HL-60/S4 (cell line): Measurements from ENCODE around the gene ZFP36L2.

Experiments
- in situ Hi-C: fragments of 300-500 bp; cut with MboI; formaldehyde crosslinking; loops from 2 replicates; pipeline ENCODE4 v1.14.3; 2022; ENCODE audit warnings: low sequenced_read_pairs

Gene ZFP36L2

DNA sequence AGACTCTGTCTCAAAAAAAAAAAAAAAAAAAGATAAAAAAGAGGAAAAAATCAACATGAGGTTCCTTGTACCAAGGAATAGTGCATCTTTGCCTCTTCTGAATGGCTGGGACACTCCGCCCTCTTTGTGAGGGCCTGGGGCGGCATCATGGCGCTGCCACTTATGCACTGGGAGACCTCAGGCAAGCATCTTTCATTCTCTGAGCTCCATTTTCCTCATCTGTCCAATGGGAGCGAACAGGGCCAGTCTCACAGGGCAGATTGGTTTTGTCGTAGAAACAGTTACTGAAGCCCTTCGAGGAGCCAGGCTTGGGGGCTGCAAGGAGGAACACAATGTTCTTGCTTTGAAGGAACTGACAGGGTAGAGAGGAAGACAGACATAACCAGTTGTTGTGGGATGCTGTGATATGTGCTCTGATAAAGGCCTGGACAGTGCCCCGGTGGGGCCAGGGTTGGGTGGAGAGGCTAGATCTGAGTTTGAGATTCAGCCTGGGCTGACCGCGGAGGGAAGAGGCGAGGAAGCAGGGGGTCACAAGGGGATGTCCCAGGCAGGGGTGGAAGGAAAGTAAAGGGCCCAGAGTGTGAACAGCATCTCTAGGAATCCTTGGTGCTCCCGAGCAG lies 14.1 kb downstream of the ZFP36L2 start:
- in situ Hi-C loops = no loop called here

DNA sequence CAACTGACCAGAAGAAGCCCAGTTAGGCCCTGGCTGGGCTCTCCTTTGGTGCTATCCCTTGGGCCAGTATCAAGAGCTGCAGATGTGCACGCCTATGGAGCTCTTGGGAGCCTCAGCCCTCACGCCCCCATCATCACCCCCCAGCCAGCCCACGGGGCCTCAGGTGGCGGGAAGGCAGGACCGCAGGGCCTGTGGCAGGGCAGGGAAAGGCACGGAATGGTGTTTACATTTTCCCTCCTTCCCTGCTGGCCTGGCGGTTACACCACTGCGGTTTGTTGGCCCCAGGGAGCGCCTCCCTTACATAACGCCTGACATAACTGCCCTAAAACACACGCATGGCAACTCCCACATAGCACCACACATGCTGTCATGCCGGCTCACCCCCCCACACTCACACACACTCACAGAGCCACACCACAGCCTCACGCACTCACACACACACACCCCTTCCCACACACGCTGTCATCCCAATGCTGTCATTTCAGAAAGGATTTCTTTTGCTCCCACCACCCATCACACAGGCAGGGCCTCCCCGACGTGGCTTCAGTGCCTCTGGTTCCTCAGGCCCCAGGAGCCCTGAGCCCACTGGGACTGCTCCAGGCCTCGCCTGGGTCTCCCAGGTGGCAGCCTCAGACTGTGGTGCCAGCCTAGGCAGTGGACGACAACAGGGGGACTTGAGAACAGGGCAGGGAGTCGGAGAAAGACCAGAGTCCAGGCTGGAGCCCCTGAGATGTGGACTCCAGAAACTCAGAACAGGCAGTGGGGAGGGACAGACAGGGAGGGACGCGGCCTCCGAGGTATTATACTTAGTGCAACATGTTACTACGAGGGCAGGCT lies 15.7 kb downstream of the ZFP36L2 start:
- in situ Hi-C loops = no loop called here

DNA sequence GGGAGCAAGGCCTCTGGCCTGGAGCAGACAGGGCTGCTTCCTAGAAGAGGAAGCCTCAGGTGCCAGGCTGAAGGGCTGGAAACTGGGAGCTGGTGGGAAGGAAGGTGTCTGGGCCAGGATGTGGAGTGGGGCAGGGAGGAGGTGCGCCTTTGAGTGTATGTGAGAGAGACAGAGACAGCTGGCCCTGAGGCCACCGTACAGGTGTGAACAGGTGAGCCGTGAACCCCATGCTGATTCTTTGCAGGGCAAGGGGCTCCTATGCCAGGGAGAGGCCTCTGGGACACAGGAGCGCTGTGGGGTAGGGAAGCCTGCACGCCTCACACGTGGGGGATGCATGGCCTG lies 16.3 kb downstream of the ZFP36L2 start:
- in situ Hi-C loops = no loop called here

DNA sequence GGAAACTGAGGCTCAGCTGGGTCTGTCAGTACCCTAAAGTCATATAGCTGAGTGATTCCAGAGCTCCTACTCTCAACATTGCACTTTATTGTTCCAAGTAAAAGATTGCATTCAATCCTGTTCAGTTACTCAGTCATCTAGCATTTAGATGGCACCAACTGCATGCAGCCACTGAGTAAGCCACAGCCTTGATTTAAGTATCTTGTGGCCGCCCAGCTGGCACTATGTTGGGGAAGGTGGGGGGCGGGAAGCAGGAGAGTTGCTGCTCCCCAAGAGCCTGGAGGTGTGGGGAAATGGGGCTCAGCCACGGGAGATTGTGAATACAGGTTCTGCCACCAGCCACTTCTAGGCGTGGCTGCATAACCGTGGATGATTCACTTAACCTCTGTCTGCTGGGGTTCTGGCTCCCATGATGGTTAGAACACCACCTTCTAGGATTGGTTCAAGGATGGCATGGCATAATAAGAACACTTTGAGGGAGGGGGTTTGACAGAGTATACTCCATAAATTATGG lies 17.1 kb downstream of the ZFP36L2 start:
- in situ Hi-C loops = no loop called here

DNA sequence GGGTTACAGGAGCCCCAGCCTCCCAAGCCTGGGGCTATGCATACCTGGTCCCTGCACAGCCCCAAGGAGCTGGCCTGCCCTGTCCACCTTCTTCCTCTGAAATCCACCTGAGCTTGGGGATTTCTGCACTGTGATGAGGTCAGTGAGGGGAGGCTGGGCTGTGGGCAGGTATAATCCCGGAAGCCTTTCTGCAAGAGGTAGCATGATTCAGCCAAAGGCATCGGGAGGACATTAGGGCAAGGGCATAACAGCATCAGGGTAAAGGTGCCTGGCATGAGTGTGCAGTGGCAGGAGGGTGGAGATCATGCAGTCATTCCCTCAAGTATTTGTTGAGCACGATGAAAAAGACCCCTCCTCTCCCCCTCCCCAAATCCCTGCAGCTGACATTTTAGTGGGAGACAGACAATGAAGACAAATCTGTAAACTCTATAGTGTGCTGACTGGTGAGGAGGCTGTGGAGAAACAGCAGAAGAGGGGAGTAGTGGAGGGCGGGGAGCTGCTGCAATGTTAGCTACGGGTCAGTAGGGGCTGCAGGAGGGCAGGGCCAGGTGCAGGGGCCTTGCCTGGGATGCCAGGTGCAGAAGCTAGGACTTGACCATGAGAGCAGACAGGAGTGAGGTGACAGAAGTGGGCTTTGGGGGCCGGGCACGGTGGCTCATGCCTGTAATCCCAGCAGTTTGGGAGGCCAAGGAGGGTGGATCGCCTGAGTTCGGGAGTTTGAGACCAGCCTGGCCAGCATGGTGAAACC lies 18.7 kb downstream of the ZFP36L2 start:
- in situ Hi-C loops = no loop called here

DNA sequence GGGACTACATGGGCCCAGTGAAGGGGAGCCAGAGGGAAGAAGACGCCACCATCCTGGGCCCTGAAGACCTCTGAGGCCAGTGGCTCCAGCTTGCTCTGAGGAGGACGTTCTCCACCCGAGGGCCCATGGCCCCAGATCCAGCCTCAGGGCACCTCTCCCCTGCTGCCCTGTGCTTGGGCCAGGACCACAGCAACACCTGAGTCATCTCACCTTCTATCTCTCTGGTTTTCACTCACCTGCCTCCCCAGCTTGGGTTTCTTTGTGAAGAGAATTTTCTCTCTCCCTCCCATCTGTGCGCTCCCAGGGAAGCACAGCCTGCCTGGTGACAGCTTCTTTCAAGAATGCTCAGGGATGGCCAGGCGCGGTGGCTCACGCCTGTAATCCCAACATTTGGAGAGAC lies 19.8 kb downstream of the ZFP36L2 start:
- in situ Hi-C loops = no loop called here

DNA sequence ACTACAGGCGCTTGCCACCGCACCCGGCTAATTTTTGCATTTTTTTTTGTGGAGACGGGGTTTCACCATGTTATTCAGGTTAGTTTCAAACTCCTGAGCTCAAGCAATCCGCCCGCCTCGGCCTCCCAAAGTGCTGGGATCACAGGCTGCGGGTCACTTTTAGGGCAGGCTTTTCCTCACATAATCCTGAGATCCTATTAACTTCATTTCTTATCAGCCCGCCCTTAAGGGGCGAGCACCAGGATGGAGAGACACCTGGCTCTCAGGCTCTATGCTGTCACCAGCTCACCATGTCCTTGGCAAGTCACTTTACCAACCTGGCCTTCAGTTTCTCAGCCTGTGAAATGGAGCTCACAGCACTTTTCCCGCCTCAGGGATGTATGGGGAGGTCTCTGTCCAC lies 23.0 kb downstream of the ZFP36L2 start:
- in situ Hi-C loops = no loop called here

DNA sequence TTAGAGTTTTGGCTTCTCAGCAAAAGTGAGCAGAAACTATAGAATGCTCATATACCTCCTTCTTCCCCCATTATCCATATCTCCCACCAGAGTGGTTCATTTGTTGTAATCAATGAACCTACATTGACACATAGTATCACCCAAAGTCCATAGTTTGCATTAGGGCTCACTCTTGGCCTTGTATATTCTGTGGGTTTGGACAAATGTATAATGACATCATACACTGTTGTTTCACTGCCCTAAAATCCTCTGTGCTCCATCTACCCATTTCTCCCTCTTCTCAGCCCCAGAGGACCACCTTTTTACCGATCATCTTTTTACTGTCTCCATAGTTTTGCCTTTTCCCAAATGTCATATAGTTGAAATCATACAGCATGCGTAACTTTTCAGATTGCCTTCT lies 24.1 kb downstream of the ZFP36L2 start:
- in situ Hi-C loops = no loop called here

DNA sequence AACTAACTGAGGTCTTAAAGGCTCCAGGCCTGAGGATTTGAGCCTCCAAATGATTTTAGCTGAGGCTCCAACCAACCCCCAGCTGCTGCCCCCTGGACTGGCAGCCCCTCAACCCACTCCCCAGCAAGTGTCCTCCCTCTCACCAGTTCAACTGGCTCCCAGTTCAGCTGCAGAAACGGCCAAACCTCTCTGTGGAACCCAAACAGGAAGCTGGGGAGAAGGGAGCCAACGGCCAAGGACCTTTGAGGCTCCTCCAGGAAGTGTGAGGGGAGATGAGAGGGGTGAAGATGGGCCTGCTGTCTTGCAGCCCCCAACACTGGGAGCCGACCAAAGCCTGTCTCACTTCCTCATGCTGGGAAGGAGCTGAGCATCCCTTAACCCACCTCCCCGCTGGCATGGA lies 24.9 kb downstream of the ZFP36L2 start:
- in situ Hi-C loops = no loop called here

DNA sequence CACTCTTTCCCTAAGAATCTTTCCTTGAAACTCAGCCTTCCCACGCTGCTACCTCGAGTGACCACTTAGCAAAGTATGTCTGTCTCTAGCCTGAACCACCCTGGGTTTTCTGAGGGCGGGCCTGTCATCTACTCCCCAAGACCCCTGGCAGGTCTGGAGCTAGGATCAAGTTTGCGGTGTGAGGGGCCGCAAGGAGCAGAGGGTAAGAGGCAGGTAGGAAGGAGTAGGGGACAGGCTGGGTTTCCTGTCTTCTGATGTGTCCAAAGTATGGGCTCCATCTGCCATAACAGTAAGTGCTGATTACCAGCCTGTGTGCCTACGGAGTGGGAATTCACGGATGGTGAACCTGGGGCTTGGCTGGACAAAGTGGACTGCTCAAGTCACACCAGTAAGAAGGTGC lies 25.4 kb downstream of the ZFP36L2 start:
- in situ Hi-C loops = no loop called here

DNA sequence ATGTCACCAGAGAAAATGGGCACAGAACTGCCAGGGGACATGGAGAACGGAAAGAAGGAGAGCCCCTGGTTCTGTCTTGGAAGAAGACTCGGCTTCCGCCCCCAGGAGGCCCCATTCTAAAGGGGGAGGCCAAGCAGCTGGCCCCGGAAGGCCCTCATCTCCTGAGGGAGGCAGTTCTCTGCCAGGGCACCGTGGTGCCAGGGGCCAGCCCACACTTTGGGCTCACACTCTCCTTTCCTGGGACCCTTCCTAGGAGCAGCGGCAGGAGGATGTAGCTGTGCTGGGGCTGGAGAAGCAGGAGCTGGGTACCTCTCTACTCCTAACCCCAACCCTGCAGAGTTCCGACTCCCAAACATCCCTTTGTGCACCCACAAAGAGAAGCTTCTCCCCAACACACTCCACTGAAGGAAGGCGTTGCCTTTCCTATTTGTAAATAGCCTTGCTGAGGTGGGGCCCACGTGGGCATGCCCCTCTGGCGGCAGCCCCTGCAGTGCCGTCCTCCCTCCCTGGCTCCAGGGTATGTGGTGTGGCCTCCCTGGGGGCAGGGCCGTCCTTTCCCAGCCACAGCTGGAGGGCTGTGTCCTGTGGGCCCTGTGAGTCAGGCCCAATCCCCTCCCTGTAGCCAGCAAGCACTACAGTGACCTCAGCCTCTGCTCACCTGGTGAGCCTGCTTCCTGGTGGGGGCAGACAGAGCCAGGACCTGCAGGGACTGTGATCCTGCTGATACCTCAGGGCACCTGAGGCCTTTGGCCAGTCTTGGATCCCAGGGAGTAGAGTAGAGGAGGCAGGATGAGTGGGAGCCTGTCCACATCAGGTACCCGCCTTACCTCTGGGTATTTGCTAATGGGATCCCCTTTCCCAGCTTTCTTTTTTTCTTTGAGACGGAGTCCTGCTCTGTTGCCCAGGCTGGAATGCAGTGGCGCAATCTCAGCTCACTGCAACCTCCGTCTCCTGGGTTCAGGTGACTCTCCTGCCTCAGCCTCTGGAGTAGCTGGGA lies 26.6 kb downstream of the ZFP36L2 start:
- in situ Hi-C loops = no loop called here

DNA sequence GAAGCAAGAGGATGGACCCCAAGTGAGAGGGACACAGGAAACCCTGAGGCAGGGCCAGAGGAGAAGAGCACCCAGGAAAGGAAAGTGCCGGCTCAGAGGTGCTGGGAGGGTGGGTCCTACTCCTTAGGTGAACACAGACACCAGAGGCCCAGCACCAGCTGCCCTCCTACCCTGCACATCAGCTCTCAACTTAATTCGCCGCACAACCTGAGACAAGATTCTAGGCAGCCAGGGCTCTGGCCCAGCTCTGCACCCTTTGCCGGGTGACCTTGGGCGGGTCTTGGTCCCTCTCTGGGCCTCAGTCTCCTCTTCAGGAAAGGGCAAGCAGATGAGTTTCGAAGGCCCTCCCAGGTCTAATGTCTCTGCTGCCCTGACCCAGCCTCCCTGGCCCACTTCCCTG lies 28.1 kb downstream of the ZFP36L2 start:
- in situ Hi-C loops = no loop called here

DNA sequence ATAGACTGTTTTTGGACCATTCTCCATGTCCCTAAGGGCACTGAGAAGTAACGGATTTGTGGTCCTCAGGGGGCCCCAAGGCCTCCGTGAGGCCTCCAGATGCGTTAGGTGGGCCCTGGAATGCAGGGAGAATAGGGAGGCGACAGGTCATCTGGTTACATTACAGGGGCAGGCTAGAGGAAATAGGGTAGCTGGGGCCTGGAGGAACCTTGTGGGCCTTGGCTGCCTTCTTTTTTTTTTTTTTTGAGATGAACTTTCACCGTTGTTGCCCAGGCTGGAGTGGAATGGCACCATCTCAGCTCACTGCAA lies 28.9 kb downstream of the ZFP36L2 start:
- in situ Hi-C loops = no loop called here

DNA sequence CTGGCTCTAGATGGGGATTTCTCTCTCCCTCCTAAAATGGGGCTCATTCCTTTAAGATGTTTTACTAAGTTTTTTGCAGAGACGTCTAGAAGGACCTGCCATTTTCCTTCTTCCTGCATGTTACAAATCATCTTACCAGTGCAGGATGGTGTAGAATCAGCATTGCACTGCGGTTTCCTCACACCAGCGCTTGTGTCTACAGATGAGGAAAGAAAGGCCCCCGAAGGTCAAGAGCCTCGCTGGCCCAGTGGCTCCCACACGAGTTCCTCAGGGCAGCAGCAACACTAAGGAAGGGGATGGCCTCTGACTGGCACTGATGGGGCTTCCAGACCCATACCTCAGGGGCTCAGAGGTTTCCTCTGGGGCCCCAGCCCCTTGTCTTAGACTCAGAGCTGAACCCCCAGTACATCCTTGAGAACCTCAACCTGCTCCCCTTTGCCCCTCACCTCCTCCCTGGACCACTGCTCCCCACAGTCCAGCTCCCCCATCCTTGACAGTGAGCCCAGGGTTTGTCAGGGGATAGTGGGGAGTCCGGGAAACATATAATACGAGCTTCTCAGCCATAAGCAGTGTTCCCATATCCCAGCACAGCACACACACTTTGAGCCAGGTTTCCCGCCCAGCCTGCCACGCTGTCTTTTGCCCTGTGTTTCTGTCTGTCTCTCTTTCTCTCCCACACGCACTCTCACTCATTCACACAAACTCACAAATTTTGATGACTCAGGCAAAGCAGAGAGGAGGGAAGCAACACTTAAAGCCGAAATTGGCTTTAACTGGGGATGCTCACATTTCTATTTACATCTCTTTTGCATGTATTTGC lies 29.4 kb downstream of the ZFP36L2 start:
- in situ Hi-C loops = no loop called here

DNA sequence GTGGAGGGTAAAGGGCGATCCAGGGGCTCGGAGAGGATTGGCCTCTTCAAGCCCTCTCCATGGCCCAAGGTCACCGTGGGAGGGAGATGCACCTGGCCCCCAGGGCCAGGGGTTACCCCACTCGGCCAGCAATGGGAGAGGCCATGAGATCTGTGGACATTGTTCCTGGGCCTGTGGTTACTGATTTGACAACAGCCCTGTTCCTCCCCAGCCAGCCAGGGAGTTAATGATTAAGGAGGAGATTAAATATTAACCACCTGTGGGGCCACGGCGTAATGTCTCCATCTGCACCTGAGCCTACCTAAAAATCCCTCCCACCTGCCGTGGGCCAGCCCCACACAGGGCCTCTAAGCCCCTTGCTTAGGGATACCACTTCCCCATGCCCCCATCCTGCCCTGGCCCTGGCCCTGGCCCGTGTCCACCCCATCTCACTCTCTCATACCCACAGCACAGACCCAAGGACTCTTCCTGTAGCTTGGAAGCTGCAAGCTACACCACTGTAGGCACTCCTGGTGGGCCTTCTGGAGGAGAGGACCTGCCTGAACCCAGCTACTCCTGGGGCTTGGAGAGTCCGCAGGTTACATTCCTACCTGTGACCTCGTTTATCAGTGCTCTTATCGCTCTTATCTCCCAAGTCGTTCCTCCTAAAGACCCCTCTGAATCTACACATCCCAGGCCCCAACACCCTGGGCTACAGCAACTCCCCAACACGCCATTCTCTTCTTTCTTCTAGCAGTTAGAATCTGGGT lies 32.1 kb downstream of the ZFP36L2 start:
- in situ Hi-C loops = no loop called here

DNA sequence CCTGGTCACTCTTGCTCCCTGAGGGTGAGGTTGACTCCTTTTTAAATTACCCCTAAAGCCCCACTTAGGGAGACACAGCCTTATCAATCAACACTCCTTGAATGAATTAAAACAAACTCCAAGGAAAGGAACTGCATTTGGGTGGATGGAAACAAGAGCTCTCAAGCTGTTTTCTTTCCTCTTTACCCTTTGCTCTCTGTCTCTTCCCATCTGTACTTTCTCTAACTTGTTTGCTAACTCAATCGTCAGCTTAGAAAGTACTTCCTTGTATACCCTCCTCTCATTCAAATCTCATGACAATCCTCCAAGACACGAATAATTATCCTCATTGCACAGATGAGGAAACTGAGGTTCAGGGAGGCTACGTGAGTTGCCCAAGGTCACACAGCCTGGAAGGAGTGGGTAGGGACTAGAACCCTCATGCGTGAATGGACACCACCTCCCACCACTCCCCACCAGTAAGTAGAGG lies 32.7 kb downstream of the ZFP36L2 start:
- in situ Hi-C loops = no loop called here

DNA sequence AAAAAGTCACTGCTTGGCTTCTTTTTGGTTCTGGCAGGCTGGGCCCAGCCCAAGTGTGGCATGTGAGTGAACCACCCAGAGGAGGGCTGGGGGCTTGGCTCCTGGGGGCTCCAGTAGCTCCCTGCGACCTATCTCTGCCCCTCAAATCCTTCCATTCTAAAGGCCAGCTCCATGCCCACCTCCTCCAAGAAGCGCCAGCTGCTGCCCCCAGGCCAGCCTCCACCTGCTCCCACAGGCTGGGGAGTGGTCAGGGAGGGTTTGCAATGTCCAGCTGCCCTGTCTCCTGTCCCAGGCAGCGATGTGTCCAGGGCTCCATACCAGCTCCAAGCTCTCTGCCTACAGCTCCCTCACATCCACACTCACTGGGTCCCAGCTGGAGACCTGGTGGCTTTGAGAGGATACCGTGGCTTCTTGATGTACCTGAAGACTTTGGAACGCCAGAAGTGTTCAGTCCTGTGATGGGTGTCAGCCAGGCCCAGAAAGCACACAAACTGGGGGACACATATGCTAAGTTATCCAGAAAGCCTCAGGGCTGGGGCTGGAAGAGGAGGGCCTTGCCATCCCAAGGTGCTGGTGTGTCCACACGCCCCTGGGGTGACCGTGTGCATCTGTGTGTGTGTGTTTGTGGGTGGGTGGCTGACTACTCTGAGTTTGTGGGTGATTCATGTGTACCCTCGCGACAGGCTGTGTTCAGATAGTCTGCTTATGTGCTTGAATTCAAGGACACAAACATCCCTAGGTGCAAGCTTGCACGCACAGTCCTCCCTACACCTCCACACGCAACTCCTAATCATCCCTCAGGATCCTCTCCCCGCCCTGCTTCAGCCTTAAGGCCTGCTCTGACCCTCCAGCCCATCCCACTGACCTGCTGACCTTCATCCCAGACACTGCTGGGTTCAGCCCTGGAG lies 33.4 kb downstream of the ZFP36L2 start:
- in situ Hi-C loops = no loop called here

DNA sequence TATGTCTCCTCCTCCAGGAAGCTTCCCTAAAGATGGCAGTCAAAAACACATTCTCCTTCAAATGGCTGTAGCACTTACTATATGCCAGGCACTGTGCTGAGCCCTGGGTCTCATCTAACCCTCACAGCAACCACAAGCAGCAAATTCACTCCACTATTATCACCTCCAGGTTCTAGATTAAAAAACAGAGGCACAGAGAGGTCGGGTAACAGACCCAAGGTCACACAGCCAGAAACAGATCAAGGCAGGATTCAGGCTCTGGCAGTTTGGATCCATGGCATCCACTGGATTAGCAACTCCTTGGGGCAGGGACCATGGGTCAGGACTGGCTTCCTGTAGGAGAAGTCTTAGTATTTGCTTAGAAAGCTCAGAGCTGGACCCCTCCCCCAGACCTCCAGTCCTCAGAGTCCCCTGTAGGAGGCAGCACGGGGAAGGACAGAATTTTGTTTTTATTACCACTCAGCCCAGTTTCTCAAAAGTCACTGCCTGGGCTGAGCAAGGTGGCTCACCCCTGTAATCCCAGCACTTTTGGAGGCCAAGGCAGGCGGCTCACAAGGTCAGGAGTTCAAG lies 34.4 kb downstream of the ZFP36L2 start:
- in situ Hi-C loops = no loop called here
